ENCODE results near the gene CLHC1. TPM values are rescaled to one million over a fixed set of nuclear protein-coding genes. Genes with fewer than 3 reads are reported as not detected.

CLHC1 gene
- total RNA-seq, 2 donors from 2014 or later, result 4.6 to 9.5 TPM

- no peaks in the 10 kb centered on the region for H3K27me3 ChIP-seq
- no peaks in the 10 kb centered on the region for H3K9me3 ChIP-seq
- no peaks in the 10 kb centered on the region for H3K36me3 ChIP-seq
- no peak overlapping the region for H3K4me3 ChIP-seq
- peaks cover 0 to 49% of the 10 kb centered on the region in 2 donors for H3K4me1 ChIP-seq
- no peak for DNase-seq (ENCODE audit: low spot score)
- TF ChIP-seq CTCF (IDR thresholded peaks at IDR 0.05), result no peak
- no peak overlapping the region for H3K27ac ChIP-seq
Observed at GRCh38 chr2:55154525-55155030, 77.5 kb downstream of the CLHC1 start.

GRCh38 chr2:55153584-55154299 lies 78.4 kb downstream of the CLHC1 start:
- TF ChIP-seq CTCF (IDR thresholded peaks at IDR 0.05), result no peak
- Histone ChIP-seq H3K36me3 (no peaks in the 10 kb centered on the region), H3K9me3 (no peaks in the 10 kb centered on the region), H3K4me1 (peaks cover 0 to 41% of the 10 kb centered on the region in 2 donors), H3K27me3 (no peaks in the 10 kb centered on the region), H3K27ac (no peak overlapping the region), H3K4me3 (no peak overlapping the region)
- peak; percentile 28 for DNase-seq (ENCODE audit: low spot score)

GRCh38 chr2:55152475-55153412 lies 79.3 kb downstream of the CLHC1 start:
- H3K36me3 ChIP-seq, result no peaks in the 10 kb centered on the region
- H3K27me3 ChIP-seq, result no peaks in the 10 kb centered on the region
- no peaks in the 10 kb centered on the region for H3K9me3 ChIP-seq
- H3K4me1 ChIP-seq, result peaks cover 0 to 31% of the 10 kb centered on the region in 2 donors
- H3K4me3 ChIP-seq, result no peak overlapping the region
- peak; percentile 53 for DNase-seq (ENCODE audit: low spot score)
- H3K27ac ChIP-seq, result no peak overlapping the region
- TF ChIP-seq CTCF (IDR thresholded peaks at IDR 0.05), result no peak

- Histone ChIP-seq H3K27ac (no peak overlapping the region), H3K9me3 (no peaks in the 10 kb centered on the region), H3K27me3 (no peaks in the 10 kb centered on the region), H3K4me1 (peaks cover 0 to 22% of the 10 kb centered on the region in 2 donors), H3K4me3 (no peak overlapping the region), H3K36me3 (no peaks in the 10 kb centered on the region)
- no peak for TF ChIP-seq CTCF (IDR thresholded peaks at IDR 0.05)
- DNase-seq (ENCODE audit: low spot score), result no peak
Observed at GRCh38 chr2:55151733-55152433, 80.2 kb downstream of the CLHC1 start.

GRCh38 chr2:55150834-55151233 lies 81.3 kb downstream of the CLHC1 start:
- H3K36me3 ChIP-seq, result no peaks in the 10 kb centered on the region
- H3K4me3 ChIP-seq, result no peak overlapping the region
- TF ChIP-seq CTCF (IDR thresholded peaks at IDR 0.05), result no peak
- H3K4me1 ChIP-seq, result peaks cover 0 to 11% of the 10 kb centered on the region in 2 donors
- H3K27me3 ChIP-seq, result no peaks in the 10 kb centered on the region
- DNase-seq (ENCODE audit: low spot score), result no peak
- H3K27ac ChIP-seq, result no peak overlapping the region
- no peaks in the 10 kb centered on the region for H3K9me3 ChIP-seq

Data from right atrium auricular region (tissue), 2 donors.